ENCODE data around the gene ECE1.

DNA sequence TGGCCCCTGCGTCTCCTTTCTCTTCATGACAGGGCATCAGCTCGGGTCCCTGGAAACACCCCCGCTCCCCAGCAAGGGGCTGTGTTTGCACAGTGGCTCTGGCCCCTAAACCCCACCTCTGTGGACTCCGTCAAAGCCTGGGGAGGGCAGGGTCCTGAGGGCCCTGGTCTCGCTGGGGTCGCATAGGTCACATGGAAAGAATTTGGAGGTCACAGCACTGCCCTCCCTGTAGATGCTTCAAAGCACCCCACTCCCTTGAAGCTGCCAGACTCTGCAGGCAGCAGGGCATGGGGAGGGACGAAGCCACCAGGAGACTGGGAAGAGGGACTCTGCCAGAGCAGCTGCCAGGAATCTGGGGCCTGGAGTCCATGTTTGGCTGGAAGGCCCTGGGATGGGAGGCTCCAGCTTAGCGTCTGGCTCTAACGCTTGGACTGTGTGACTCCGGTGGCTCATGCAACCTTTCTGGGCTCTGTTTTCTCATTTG, 36.6 kb upstream of the ECE1 start:
- TF ChIP-seq, protein P1, sequence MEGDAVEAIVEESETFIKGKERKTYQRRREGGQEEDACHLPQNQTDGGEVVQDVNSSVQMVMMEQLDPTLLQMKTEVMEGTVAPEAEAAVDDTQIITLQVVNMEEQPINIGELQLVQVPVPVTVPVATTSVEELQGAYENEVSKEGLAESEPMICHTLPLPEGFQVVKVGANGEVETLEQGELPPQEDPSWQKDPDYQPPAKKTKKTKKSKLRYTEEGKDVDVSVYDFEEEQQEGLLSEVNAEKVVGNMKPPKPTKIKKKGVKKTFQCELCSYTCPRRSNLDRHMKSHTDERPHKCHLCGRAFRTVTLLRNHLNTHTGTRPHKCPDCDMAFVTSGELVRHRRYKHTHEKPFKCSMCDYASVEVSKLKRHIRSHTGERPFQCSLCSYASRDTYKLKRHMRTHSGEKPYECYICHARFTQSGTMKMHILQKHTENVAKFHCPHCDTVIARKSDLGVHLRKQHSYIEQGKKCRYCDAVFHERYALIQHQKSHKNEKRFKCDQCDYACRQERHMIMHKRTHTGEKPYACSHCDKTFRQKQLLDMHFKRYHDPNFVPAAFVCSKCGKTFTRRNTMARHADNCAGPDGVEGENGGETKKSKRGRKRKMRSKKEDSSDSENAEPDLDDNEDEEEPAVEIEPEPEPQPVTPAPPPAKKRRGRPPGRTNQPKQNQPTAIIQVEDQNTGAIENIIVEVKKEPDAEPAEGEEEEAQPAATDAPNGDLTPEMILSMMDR (IDR thresholded peaks at IDR 0.05): no peak
- TF ChIP-seq POLR2A (IDR thresholded peaks at IDR 0.05): no peak

Measured in heart left ventricle (tissue), 13 donors.